H1 (cell line): ENCODE results near the gene FBN2.

Experiments
- CHD7 ChIP-seq: fragments of 300-600 bp; sonication (generic); IDR thresholded peaks from 2 replicates; pipeline ENCODE4 v1.7.1; 2012; ENCODE audit warnings: low read length, moderate library complexity, mild to moderate bottlenecking, inconsistent platforms; ENCODE audit not compliant: insufficient replicate concordance
- CTCF ChIP-seq, 3 experiments: IDR thresholded peaks; 1 replicate in 2 of 3; 2 replicates in 1 of 3; pipeline versions ENCODE4 v1.5.1 to v1.6.1; 2011; ENCODE audit warnings: low read length in 3 of 3, mild to moderate bottlenecking in 3 of 3, inconsistent platforms in 2 of 3, low read depth in 1 of 3, moderate library complexity in 1 of 3; ENCODE audit not compliant: insufficient read depth in 1 of 3; ENCODE audit errors: control extremely low read depth in 1 of 3
- EZH2 ChIP-seq: fragments of 200-600 bp; sonication (generic); IDR thresholded peaks from 2 replicates; pipeline ENCODE4 v1.7.1; 2012; ENCODE audit warnings: low read depth, mild to moderate bottlenecking, moderate library complexity, low read length, inconsistent platforms; ENCODE audit not compliant: severe bottlenecking
- GABPA ChIP-seq: IDR thresholded peaks from 2 replicates; pipeline ENCODE4 v1.6.1; 2011; ENCODE audit warnings: mild to moderate bottlenecking, low read length, moderate library complexity, borderline replicate concordance; ENCODE audit not compliant: insufficient read depth
- JUND ChIP-seq: IDR thresholded peaks from 2 replicates; pipeline ENCODE4 v1.6.1; 2011; ENCODE audit warnings: mild to moderate bottlenecking, improper control_type of control experiment, low read length
- NANOG ChIP-seq: IDR thresholded peaks from 2 replicates; pipeline ENCODE4 v1.6.1; 2011; ENCODE audit warnings: low read length, low read depth, mild to moderate bottlenecking, inconsistent platforms; ENCODE audit not compliant: insufficient read depth, poor library complexity, severe bottlenecking
- POLR2A ChIP-seq, 2 experiments: IDR thresholded peaks; 1 replicate in 1 of 2; 2 replicates in 1 of 2; pipeline ENCODE4 v1.6.1; 2011; ENCODE audit warnings: low read depth in 2 of 2, low read length in 2 of 2, mild to moderate bottlenecking in 2 of 2; ENCODE audit errors: control extremely low read depth in 1 of 2
- POLR2AphosphoS5 ChIP-seq: IDR thresholded peaks from 2 replicates; pipeline ENCODE4 v1.6.1; 2011; ENCODE audit warnings: low read depth, low read length
- ZNF274 ChIP-seq: IDR thresholded peaks from 2 replicates; pipeline ENCODE4 v1.7.0; 2012; ENCODE audit warnings: low read length, borderline replicate concordance; ENCODE audit errors: extremely low read depth
- TF ChIP-seq, protein P1 (sequence below): IDR thresholded peaks from 2 replicates; pipeline ENCODE4 v1.6.1; 2012; ENCODE audit warnings: inconsistent platforms

GRCh38 chr5:128212191-128212806 lies 325.7 kb downstream of the FBN2 start:
- TF ChIP-seq CTCF (IDR thresholded peaks at IDR 0.05; ENCODE audit: control extremely low read depth in 1 of 3, insufficient read depth in 1 of 3, low read depth in 1 of 3, low read length in 3 of 3) (no peak), EZH2 (no peak), JUND (no peak), POLR2A (IDR thresholded peaks at IDR 0.05; ENCODE audit: control extremely low read depth in 1 of 2, low read depth in 2 of 2, low read length in 2 of 2) (no peak), GABPA (no peak), NANOG (no peak), CHD7 (no peak), POLR2AphosphoS5 (no peak), ZNF274 (no peak)
- TF ChIP-seq, protein P1, sequence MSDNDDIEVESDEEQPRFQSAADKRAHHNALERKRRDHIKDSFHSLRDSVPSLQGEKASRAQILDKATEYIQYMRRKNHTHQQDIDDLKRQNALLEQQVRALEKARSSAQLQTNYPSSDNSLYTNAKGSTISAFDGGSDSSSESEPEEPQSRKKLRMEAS = no peak
